Smooth muscle cell of the brain vasculature (primary cell): ENCODE data around the gene EGLN1.
"Not testable (repeated sequence)": the region's sequence is repeated elsewhere in the genome, so short reads cannot be mapped to it uniquely, and the experiment has no call there.

ENCODE experiments used
- DNase-seq: peaks from one replicate; pipeline ENCODE4 v3.0.0-alpha.2; 2012; ENCODE audit warnings: low read depth, low spot score

Gene EGLN1

DNA sequence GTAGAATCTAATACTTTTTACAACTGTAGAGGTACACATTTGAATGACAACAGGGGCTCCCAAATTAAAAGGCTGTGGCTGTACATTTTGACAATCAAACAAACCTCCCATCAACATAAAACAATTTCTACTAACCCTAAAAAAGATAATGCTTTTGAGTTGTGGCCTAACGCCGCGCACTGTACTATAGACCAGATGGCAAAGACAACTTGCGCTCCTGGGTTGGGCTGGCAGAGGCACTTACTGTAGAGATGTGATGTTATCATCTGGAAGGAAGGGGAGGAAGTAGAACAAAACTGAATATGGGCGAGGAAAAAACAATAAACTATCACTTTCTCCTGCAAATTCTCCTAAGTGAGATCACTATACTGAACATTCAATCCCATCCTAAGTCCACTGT, 57.9 kb downstream of the EGLN1 start:
- DNase-seq, result no peak

GRCh38 chr1:231363624-231364023, 58.5 kb downstream of the EGLN1 start:
- no peak for DNase-seq

GRCh38 chr1:231362325-231362724, 59.8 kb downstream of the EGLN1 start:
- DNase-seq, result no peak

GRCh38 chr1:231359113-231359512, 63.0 kb downstream of the EGLN1 start:
- DNase-seq, result no peak

- no peak for DNase-seq
Observed at GRCh38 chr1:231357831-231358354, 64.2 kb downstream of the EGLN1 start.

GRCh38 chr1:231357187-231357772, 64.8 kb downstream of the EGLN1 start:
- DNase-seq, result no peak

DNA sequence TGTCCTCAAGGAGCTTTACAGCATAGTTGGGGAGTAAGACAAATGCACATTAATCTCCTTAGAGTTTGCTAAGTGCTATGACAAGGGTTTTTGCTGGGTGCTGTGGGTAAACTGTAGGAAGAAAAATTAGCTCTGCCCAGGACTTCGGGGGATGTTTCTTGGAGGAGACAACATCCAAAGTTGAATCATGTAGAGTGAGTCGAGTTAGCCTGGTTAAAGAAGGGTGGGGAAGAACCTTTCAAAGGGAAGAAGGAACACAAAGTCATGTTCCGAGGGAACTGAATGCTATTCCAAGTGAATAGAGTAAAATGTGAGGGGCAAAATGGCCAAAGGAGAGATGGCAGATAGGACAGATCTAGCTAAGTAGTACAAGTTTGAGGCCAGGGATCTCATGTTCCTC, 66.9 kb downstream of the EGLN1 start:
- DNase-seq, result no peak

GRCh38 chr1:231354330-231355020, 67.6 kb downstream of the EGLN1 start:
- no peak for DNase-seq

DNA sequence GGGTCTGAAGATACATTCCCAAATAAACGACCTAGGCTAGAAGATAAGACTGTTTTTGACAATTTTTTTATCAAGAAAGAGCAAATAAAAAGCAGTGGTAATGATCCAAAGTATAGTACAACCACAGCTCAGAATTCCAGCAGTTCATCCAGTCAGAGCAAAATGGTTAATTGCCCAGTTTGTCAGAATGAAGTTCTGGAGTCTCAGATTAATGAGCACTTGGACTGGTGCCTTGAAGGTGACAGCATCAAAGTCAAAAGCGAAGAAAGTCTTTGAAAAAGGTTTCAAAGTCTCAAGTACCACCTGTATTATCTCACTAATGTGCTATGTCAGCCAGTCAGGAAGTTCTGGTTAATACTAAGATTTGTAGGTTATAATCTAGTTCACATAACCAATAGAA, 69.0 kb downstream of the EGLN1 start:
- no peak for DNase-seq

DNA sequence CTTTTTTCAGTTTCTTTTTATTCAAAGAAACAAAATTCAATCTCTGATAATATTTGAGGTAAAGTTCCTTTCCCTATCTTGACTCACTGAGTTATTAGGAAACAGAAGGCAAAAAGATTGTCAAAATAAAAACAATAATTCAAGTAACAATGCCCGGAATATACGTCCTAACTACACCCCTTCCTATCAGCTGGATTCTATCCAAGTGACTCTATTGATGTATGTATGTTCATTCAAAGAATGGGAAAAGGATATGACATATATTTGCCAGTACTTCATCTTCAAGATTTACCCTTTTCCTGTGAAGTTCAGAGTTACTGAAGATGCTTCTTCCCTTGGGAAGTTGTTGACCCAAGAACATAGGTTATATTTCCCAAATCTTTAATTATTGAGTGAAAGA, 70.3 kb downstream of the EGLN1 start:
- no peak for DNase-seq

- not testable (repeated sequence) for DNase-seq
Observed at GRCh38 chr1:231348856-231349255, 73.2 kb downstream of the EGLN1 start.

DNA sequence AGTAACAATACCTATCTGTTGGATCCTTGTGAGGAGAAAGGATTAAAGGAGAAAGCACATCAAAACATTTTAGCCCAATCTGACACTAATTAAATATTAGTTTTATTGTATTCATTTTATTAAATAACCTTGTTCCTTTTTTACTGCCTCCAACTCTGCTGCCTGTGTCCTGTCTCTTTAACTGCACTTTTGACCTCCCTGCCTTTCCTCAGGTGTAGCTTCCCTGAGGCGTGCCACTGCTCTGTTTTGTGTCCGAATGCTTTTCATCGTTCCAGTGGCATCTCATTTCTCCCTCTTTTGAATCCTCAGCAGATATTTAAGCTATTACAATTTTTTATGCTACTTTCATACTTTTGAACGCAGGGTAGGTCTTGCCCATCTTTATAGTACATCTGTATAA, 73.6 kb downstream of the EGLN1 start:
- no peak for DNase-seq

DNA sequence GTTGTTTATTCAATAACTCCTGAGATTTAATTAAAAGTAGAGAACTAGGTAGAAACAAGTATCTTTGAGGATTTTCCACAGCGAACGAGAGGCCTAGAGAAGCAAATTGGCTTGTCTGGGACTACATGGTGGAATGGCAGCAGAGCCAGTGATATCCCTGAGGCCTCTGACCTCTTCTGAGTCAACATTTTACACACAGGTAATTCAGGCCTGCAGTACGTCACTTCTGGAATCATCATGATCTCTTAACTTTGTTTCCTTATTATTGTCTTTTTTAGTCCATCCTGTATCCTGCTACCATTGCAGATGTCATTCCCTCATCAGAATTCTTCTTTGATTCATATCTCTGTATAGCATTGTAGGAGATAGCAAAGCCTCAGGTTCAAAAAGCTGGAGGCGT, 74.1 kb downstream of the EGLN1 start:
- DNase-seq, result no peak

- DNase-seq, result no peak
Observed at GRCh38 chr1:231340328-231341013, 81.6 kb downstream of the EGLN1 start.

GRCh38 chr1:231338270-231339128, 83.6 kb downstream of the EGLN1 start, which contains the start of gene SPRTN:
Gene SPRTN, plus strand, starts transcription at chr1:231338293. Its CDS starts 91 bp downstream, at chr1:231338384.
- no peak for DNase-seq

GRCh38 chr1:231337472-231338269, 84.4 kb downstream of the EGLN1 start, which contains the start of gene EXOC8:
Gene EXOC8, minus strand, starts transcription at chr1:231337852. Its CDS starts 107 bp downstream, at chr1:231337745.
- peak; percentile 95 for DNase-seq

DNA sequence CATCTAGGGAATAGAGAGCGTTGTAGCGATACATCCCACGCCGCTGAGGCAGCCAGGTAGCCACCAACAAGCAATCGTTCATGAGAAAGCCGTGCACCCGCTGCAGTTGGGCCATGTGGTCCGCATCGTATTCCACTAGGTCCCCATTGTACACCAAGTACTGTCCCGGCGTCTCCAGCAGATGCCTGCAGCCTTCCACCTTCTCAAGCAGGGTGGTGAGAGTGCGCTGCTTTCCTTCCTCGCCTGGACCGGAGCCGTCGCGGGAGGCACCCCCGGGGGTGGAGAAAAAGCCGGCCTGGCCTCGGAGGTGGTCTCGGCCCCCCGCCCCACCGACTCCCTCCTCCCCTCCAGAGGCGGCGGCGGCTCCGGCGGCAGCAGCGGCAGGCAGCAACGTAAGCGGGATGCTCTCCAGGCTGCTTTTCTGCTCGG, 85.0 kb downstream of the EGLN1 start:
- no peak for DNase-seq

- DNase-seq, result no peak
Observed at GRCh38 chr1:231335663-231336602, 86.2 kb downstream of the EGLN1 start.

- no peak for DNase-seq
Observed at GRCh38 chr1:231334952-231335351, 87.1 kb downstream of the EGLN1 start.
